Large intestine (tissue), 3 donors: ENCODE results near the gene BRCA1. TPM values are rescaled to one million over a fixed set of nuclear protein-coding genes. Genes with fewer than 3 reads are reported as not detected.

Source experiments
- DNase-seq, 2 donors: peaks; one replicate each; pipeline versions ENCODE4 v3.0.0 to v3.0.0-alpha.2; 2013
- H3K27ac ChIP-seq: one replicate; pipeline ENCODE4 v1.5.1; 2013; ENCODE audit warnings: low read length
- H3K27me3 ChIP-seq: 2 replicates; pipeline ENCODE4 v1.6.1; 2013; ENCODE audit warnings: low read length; ENCODE audit not compliant: control insufficient read depth, insufficient read depth
- H3K36me3 ChIP-seq: 2 replicates; pipeline ENCODE4 v1.6.1; 2013; ENCODE audit warnings: low read length; ENCODE audit not compliant: control insufficient read depth, insufficient read depth
- H3K4me1 ChIP-seq: one replicate; pipeline ENCODE4 v1.6.1; 2013; ENCODE audit warnings: low read length; ENCODE audit not compliant: control insufficient read depth, insufficient read depth
- H3K4me3 ChIP-seq: one replicate; pipeline ENCODE4 v1.5.1; 2013; ENCODE audit warnings: low read length
- H3K9me3 ChIP-seq: one replicate; pipeline ENCODE4 v1.6.1; 2013; ENCODE audit warnings: mild to moderate bottlenecking, low read depth, low read length, moderate library complexity; ENCODE audit not compliant: control insufficient read depth
- WGBS: methylation state at CpG from one replicate; pipeline ENCODE4 v1.1.5; 2013; ENCODE audit warnings: low lambda C conversion rate; ENCODE audit not compliant: insufficient coverage; 5-methylcytosine and 5-hydroxymethylcytosine counted together
- polyA plus RNA-seq: library from polyadenylated mRNA; unstranded; fragments of 120-200 nt; gene quantifications from one replicate; pipeline ENCODE4 v1.2.1, GENCODE V29; 2013

BRCA1 gene
- polyA plus RNA-seq, 1 donor: 10.4 TPM

- no peak for DNase-seq
- no peaks in the 10 kb centered on the region for H3K36me3 ChIP-seq
- 0% methylated on average over 1 of the region's 27 CpGs for WGBS
- peak overlapping the region; percentile 39 for H3K4me3 ChIP-seq
- no peak overlapping the region for H3K27ac ChIP-seq
- H3K9me3 ChIP-seq: no peaks in the 10 kb centered on the region
- no peaks in the 10 kb centered on the region for H3K27me3 ChIP-seq
- peaks cover 11% of the 10 kb centered on the region for H3K4me1 ChIP-seq
Observed at GRCh38 chr17:43025290-43025657, 99.9 kb downstream of the BRCA1 start.

GRCh38 chr17:43024407-43025289 lies 100.5 kb downstream of the BRCA1 start, which contains the start of gene RND2:
Gene RND2 (plus strand): TSS chr17:43025231. CDS start chr17:43025348, 117 bp downstream.
- H3K4me3 ChIP-seq: peak within 1 kb of the TSS; percentile 66
- DNase-seq: peak; percentile 88
- no CpG with 5 or more reads among the region's 61 CpGs for WGBS

GRCh38 chr17:43021741-43022512 lies 103.2 kb downstream of the BRCA1 start, which contains the start of gene VAT1:
Gene VAT1 (minus strand): TSS chr17:43022385. CDS start chr17:43022322, 63 bp downstream.
- WGBS: no CpG with 5 or more reads among the region's 80 CpGs
- H3K9me3 ChIP-seq: no peaks in the 10 kb centered on the region
- no peaks in the 10 kb centered on the region for H3K27me3 ChIP-seq
- DNase-seq: peak; percentile 81 to 87
- peak within 1 kb of the TSS; percentile 89 for H3K27ac ChIP-seq
- peaks cover 16% of the 10 kb centered on the region for H3K36me3 ChIP-seq
- H3K4me3 ChIP-seq: peak within 1 kb of the TSS; percentile 98
- H3K4me1 ChIP-seq: peaks cover 31% of the 10 kb centered on the region

More at GRCh38 chr17:43024407-43025289, 100.5 kb downstream of the BRCA1 start, which contains the start of gene RND2:
- H3K36me3 ChIP-seq: no peaks in the 10 kb centered on the region
- H3K9me3 ChIP-seq: no peaks in the 10 kb centered on the region
- peak within 1 kb of the TSS; percentile 58 for H3K27ac ChIP-seq
- no peaks in the 10 kb centered on the region for H3K27me3 ChIP-seq
- H3K4me1 ChIP-seq: peaks cover 17% of the 10 kb centered on the region

- no CpG with 5 or more reads among the region's 40 CpGs for WGBS
- DNase-seq: peak; percentile 78 to 85
- Histone ChIP-seq H3K27ac (peak overlapping the region; percentile 89), H3K4me1 (peaks cover 31% of the 10 kb centered on the region), H3K9me3 (no peaks in the 10 kb centered on the region), H3K4me3 (peak overlapping the region; percentile 98), H3K36me3 (peaks cover 22% of the 10 kb centered on the region), H3K27me3 (no peaks in the 10 kb centered on the region)
Observed at GRCh38 chr17:43020789-43021740, 104.1 kb downstream of the BRCA1 start.

GRCh38 chr17:43020030-43020621 lies 105.0 kb downstream of the BRCA1 start:
- Histone ChIP-seq H3K4me1 (peaks cover 31% of the 10 kb centered on the region), H3K9me3 (no peaks in the 10 kb centered on the region), H3K4me3 (no peak overlapping the region), H3K36me3 (peaks cover 32% of the 10 kb centered on the region), H3K27me3 (no peaks in the 10 kb centered on the region), H3K27ac (peak overlapping the region; percentile 4)
- no CpG with 5 or more reads among the region's 6 CpGs for WGBS
- DNase-seq: no peak

- peaks cover 27% of the 10 kb centered on the region for H3K4me1 ChIP-seq
- no CpG with 5 or more reads among the region's 7 CpGs for WGBS
- peak in 1 of 2 donors; percentile 46 for DNase-seq
Observed at GRCh38 chr17:43019418-43019817, 105.7 kb downstream of the BRCA1 start.

GRCh38 chr17:43018932-43019331 lies 106.2 kb downstream of the BRCA1 start:
- H3K9me3 ChIP-seq: no peaks in the 10 kb centered on the region
- 33% methylated on average over 2 of the region's 4 CpGs for WGBS
- peaks cover 25% of the 10 kb centered on the region for H3K4me1 ChIP-seq
- H3K27me3 ChIP-seq: no peaks in the 10 kb centered on the region
- no peak overlapping the region for H3K4me3 ChIP-seq
- no peak overlapping the region for H3K27ac ChIP-seq
- peaks cover 43% of the 10 kb centered on the region for H3K36me3 ChIP-seq
- DNase-seq: no peak

More at GRCh38 chr17:43019418-43019817, 105.7 kb downstream of the BRCA1 start:
- Histone ChIP-seq H3K27me3 (no peaks in the 10 kb centered on the region), H3K36me3 (peaks cover 38% of the 10 kb centered on the region), H3K27ac (peak overlapping the region; percentile 4), H3K4me3 (no peak overlapping the region), H3K9me3 (no peaks in the 10 kb centered on the region)

- WGBS: 73% methylated on average over 3 of the region's 19 CpGs
- DNase-seq: peak in 1 of 2 donors; percentile 34
- no peaks in the 10 kb centered on the region for H3K27me3 ChIP-seq
- H3K4me1 ChIP-seq: peaks cover 25% of the 10 kb centered on the region
- no peaks in the 10 kb centered on the region for H3K9me3 ChIP-seq
- H3K36me3 ChIP-seq: peaks cover 50% of the 10 kb centered on the region
- no peak overlapping the region for H3K27ac ChIP-seq
- no peak overlapping the region for H3K4me3 ChIP-seq
Observed at GRCh38 chr17:43018008-43018853, 106.9 kb downstream of the BRCA1 start.

GRCh38 chr17:43016216-43016615 lies 108.9 kb downstream of the BRCA1 start:
- DNase-seq: no peak
- H3K36me3 ChIP-seq: peaks cover 63% of the 10 kb centered on the region
- no peaks in the 10 kb centered on the region for H3K27me3 ChIP-seq
- H3K9me3 ChIP-seq: no peaks in the 10 kb centered on the region
- peaks cover 29% of the 10 kb centered on the region for H3K4me1 ChIP-seq
- H3K4me3 ChIP-seq: no peak overlapping the region
- no CpG with 5 or more reads among the region's 7 CpGs for WGBS
- no peak overlapping the region for H3K27ac ChIP-seq
